H1 (cell line): Measurements from ENCODE around the gene RPS19. TPM values are rescaled to one million over a fixed set of nuclear protein-coding genes. Genes with fewer than 3 reads are reported as not detected.

Experiments
- CTCF ChIA-PET: fragments of 300-600 bp; sonication (Branson Sonifier 250); formaldehyde crosslinking; loops from one replicate; lab custom pipeline; 2021; ENCODE audit not compliant: partially characterized antibody; lab: Charles Lee
- POLR2A ChIA-PET: fragments of 300-600 bp; sonication (Branson Sonifier 250); formaldehyde crosslinking; loops from one replicate; lab custom pipeline; 2021; ENCODE audit warnings: inconsistent platforms; ENCODE audit not compliant: partially characterized antibody; lab: Charles Lee
- DNase-seq, 2 experiments: peaks; one replicate each; pipeline versions ENCODE4 v3.0.0 to v3.0.0-alpha.2; 2010 to 2022; ENCODE audit warnings: low spot score in 2 of 2, low read depth in 1 of 2, mixed read lengths in 1 of 2
- FAIRE-seq: peaks from 2 replicates; lab custom pipeline; 2011; peaks lifted over from hg19 to GRCh38; lab: Jason Lieb, UNC
- H2AFZ ChIP-seq: 2 replicates; pipeline ENCODE4 v1.8.1; 2012; ENCODE audit warnings: low read length, inconsistent platforms
- H2AK5ac ChIP-seq: 2 replicates; pipeline ENCODE4 v1.6.1; 2013; ENCODE audit warnings: low read depth, low read length
- H2BK120ac ChIP-seq: replicated peaks from 2 replicates; pipeline ENCODE3; 2013; ENCODE audit warnings: low read depth, low read length, inconsistent platforms
- H2BK12ac ChIP-seq: 2 replicates; pipeline ENCODE4 v1.6.1; 2013; ENCODE audit warnings: low read depth, low read length
- H2BK15ac ChIP-seq: 2 replicates; pipeline ENCODE4 v1.6.1; 2013; ENCODE audit warnings: low read length
- H2BK20ac ChIP-seq: 2 replicates; pipeline ENCODE4 v1.6.1; 2013; ENCODE audit warnings: low read length
- H2BK5ac ChIP-seq: 2 replicates; pipeline ENCODE4 v1.6.1; 2013; ENCODE audit warnings: low read depth, low read length
- H3K14ac ChIP-seq: 2 replicates; pipeline ENCODE4 v1.6.1; 2013; ENCODE audit warnings: inconsistent platforms; ENCODE audit not compliant: insufficient read length
- H3K18ac ChIP-seq: 2 replicates; pipeline ENCODE4 v1.6.1; 2013; ENCODE audit warnings: low read length; ENCODE audit errors: extremely low read depth
- H3K23ac ChIP-seq: 2 replicates; pipeline ENCODE4 v1.6.1; 2013; ENCODE audit warnings: inconsistent platforms; ENCODE audit not compliant: insufficient read length
- H3K23me2 ChIP-seq: 2 replicates; pipeline ENCODE4 v1.6.1; 2013; ENCODE audit warnings: low read depth, low read length
- H3K27ac ChIP-seq: 2 replicates; pipeline ENCODE4 v1.6.1; 2011; ENCODE audit warnings: low read depth, low read length, inconsistent platforms
- H3K27me3 ChIP-seq, 4 experiments: replicated peaks in 1 of 4; 1 replicate in 1 of 4; 2 replicates in 3 of 4; pipeline versions ENCODE4 v1.6.1 to v1.8.1; 2011 to 2013; ENCODE audit warnings: low read length in 3 of 4, mild to moderate bottlenecking in 3 of 4, inconsistent platforms in 2 of 4, mixed read lengths in 2 of 4, moderate library complexity in 1 of 4; ENCODE audit not compliant: control insufficient read depth in 3 of 4, insufficient read depth in 3 of 4; ENCODE audit errors: extremely low read depth in 1 of 4
- H3K36me3 ChIP-seq, 4 experiments: 2 replicates each; pipeline versions ENCODE4 v1.6.1 to v1.8.1; 2011 to 2013; ENCODE audit warnings: mild to moderate bottlenecking in 4 of 4, low read length in 3 of 4, moderate library complexity in 2 of 4, control low read depth in 1 of 4, inconsistent platforms in 1 of 4; ENCODE audit not compliant: insufficient read depth in 4 of 4, control insufficient read depth in 2 of 4
- H3K4ac ChIP-seq: replicated peaks from 2 replicates; pipeline ENCODE3; 2013; ENCODE audit warnings: low read length, low read depth, mixed read lengths, inconsistent platforms; ENCODE audit not compliant: insufficient read length
- H3K4me1 ChIP-seq, 4 experiments: replicated peaks in 1 of 4; 1 replicate in 1 of 4; 2 replicates in 3 of 4; pipeline versions ENCODE4 v1.6.1 to v1.8.1; 2011 to 2013; ENCODE audit warnings: low read length in 3 of 4, inconsistent platforms in 2 of 4, mixed read lengths in 1 of 4; ENCODE audit not compliant: insufficient read depth in 4 of 4, control insufficient read depth in 3 of 4
- H3K4me2 ChIP-seq, 2 experiments: 2 replicates each; pipeline versions ENCODE4 v1.6.1 to v1.8.1; 2011 to 2013; ENCODE audit warnings: low read depth in 2 of 2, low read length in 2 of 2, control low read depth in 1 of 2, inconsistent platforms in 1 of 2, mild to moderate bottlenecking in 1 of 2; ENCODE audit not compliant: insufficient read depth in 1 of 2
- H3K4me3 ChIP-seq, 4 experiments: fragments of 200-600, 300-600 bp in 1 of 4; sonication (generic), shearing (Covaris generic), sonication (Bioruptor Twin) in 1 of 4; 2 replicates each; pipeline versions ENCODE4 v1.5.1 to v1.8.1; 2011 to 2016; ENCODE audit warnings: low read length in 4 of 4, low read depth in 3 of 4, control low read depth in 2 of 4, inconsistent platforms in 2 of 4, mild to moderate bottlenecking in 2 of 4, mixed read lengths in 1 of 4, moderate library complexity in 1 of 4; ENCODE audit not compliant: insufficient read depth in 2 of 4; ENCODE audit errors: extremely low read depth in 1 of 4
- H3K56ac ChIP-seq: replicated peaks from 2 replicates; pipeline ENCODE3; 2013; ENCODE audit warnings: low read depth, mild to moderate bottlenecking, mixed read lengths, low read length, inconsistent platforms; ENCODE audit not compliant: insufficient read length
- H3K79me1 ChIP-seq: 2 replicates; pipeline ENCODE4 v1.6.1; 2013; ENCODE audit warnings: low read depth, low read length, control low read depth
- H3K79me2 ChIP-seq, 2 experiments: 2 replicates each; pipeline versions ENCODE4 v1.6.1 to v1.8.1; 2012 to 2013; ENCODE audit warnings: low read length in 2 of 2, mild to moderate bottlenecking in 2 of 2, inconsistent platforms in 1 of 2; ENCODE audit not compliant: insufficient read depth in 2 of 2, control insufficient read depth in 1 of 2
- H3K9ac ChIP-seq, 4 experiments: replicated peaks in 1 of 4; 1 replicate in 1 of 4; 2 replicates in 3 of 4; pipeline versions ENCODE4 v1.6.1 to v1.8.1; 2011 to 2013; ENCODE audit warnings: low read depth in 3 of 4, low read length in 3 of 4, control low read depth in 2 of 4, mild to moderate bottlenecking in 2 of 4, moderate library complexity in 2 of 4, inconsistent platforms in 1 of 4; ENCODE audit errors: extremely low read depth in 1 of 4
- H3K9me3 ChIP-seq, 2 experiments: 2 replicates each; pipeline versions ENCODE4 v1.6.1 to v1.8.1; 2012 to 2013; ENCODE audit warnings: mild to moderate bottlenecking in 2 of 2, moderate library complexity in 2 of 2, control low read depth in 1 of 2, inconsistent platforms in 1 of 2, low read depth in 1 of 2, low read length in 1 of 2, mixed read lengths in 1 of 2; ENCODE audit not compliant: insufficient read depth in 2 of 2
- H4K20me1 ChIP-seq, 2 experiments: replicated peaks in 1 of 2; 2 replicates each; pipeline versions ENCODE3 to v1.8.1; 2011 to 2013; ENCODE audit warnings: inconsistent platforms in 2 of 2, low read length in 2 of 2, mild to moderate bottlenecking in 1 of 2; ENCODE audit not compliant: insufficient read depth in 2 of 2, control insufficient read depth in 1 of 2
- H4K5ac ChIP-seq: 2 replicates; pipeline ENCODE4 v1.6.1; 2013; ENCODE audit warnings: low read length, low read depth, mixed read lengths, inconsistent platforms; ENCODE audit not compliant: insufficient read length
- H4K8ac ChIP-seq: 2 replicates; pipeline ENCODE4 v1.8.0; 2013; ENCODE audit warnings: mild to moderate bottlenecking, moderate library complexity, low read length, inconsistent platforms; ENCODE audit not compliant: insufficient read depth; ENCODE audit errors: extremely low read depth
- H4K91ac ChIP-seq: replicated peaks from 2 replicates; pipeline ENCODE3; 2013; ENCODE audit warnings: low read length, mixed read lengths, inconsistent platforms; ENCODE audit not compliant: insufficient read length
- CREB1 ChIP-seq: IDR thresholded peaks from 2 replicates; pipeline ENCODE4 v1.6.1; 2012; ENCODE audit warnings: inconsistent platforms
- HDAC6 ChIP-seq: IDR thresholded peaks from one replicate; pipeline ENCODE4 v1.7.1; 2012; ENCODE audit warnings: low read depth, mild to moderate bottlenecking, inconsistent platforms, low read length, moderate library complexity
- PHF8 ChIP-seq: fragments of 200-600 bp; sonication (generic); conservative IDR thresholded peaks from 2 replicates; pipeline ENCODE4 v1.7.1; 2012; ENCODE audit warnings: low read depth, mild to moderate bottlenecking, inconsistent platforms, low read length, moderate library complexity
- POLR2A ChIP-seq, 2 experiments: IDR thresholded peaks; 1 replicate in 1 of 2; 2 replicates in 1 of 2; pipeline ENCODE4 v1.6.1; 2011; ENCODE audit warnings: low read depth in 2 of 2, low read length in 2 of 2, mild to moderate bottlenecking in 2 of 2; ENCODE audit errors: control extremely low read depth in 1 of 2
- POLR2AphosphoS5 ChIP-seq: IDR thresholded peaks from 2 replicates; pipeline ENCODE4 v1.6.1; 2011; ENCODE audit warnings: low read depth, low read length
- WGBS, 2 experiments: shearing (Covaris generic) in 1 of 2; methylation state at CpG; one replicate each; pipeline versions ENCODE4 v1.1.6 to v1.1.7; 2013 to 2015; ENCODE audit warnings: low lambda C conversion rate in 2 of 2, mixed read lengths in 2 of 2, inconsistent platforms in 1 of 2, low coverage in 1 of 2, missing lambda C conversion rate in 1 of 2; ENCODE audit not compliant: insufficient replicate concordance in 2 of 2, insufficient coverage in 1 of 2, insufficient read length in 1 of 2; ENCODE audit errors: extremely low coverage in 1 of 2, missing lambda C conversion rate in 1 of 2; 5-methylcytosine and 5-hydroxymethylcytosine counted together
- polyA plus RNA-seq, 7 experiments: library from polyadenylated mRNA; depleted of rRNA in 3 of 7; stranded (reverse) in 5 of 7; unstranded in 2 of 7; fragments of >200 nt in 5 of 7; fragments of 200-250 nt in 2 of 7; gene quantifications; 1 replicate in 5 of 7; 2 replicates in 1 of 7; 4 replicates in 1 of 7; pipeline versions ENCODE4 v1.2.1 to v1.2.3, GENCODE V29; 2011 to 2013; ENCODE audit warnings: missing spikeins in 2 of 7, mixed read lengths in 2 of 7
- total RNA-seq: library from RNA; stranded (reverse); fragmentation: NEBNext Ultra II Directional; extraction: Animal tissue kit (Norgen Biotek cat#: 25700); gene quantifications from 2 replicates; pipeline ENCODE4 v1.2.1, GENCODE V29; 2021
- TF ChIP-seq, protein P1 (sequence below), 3 experiments: IDR thresholded peaks; 1 replicate in 2 of 3; 2 replicates in 1 of 3; pipeline versions ENCODE4 v1.5.1 to v1.6.1; 2011; ENCODE audit warnings: low read length in 3 of 3, mild to moderate bottlenecking in 3 of 3, inconsistent platforms in 2 of 3, low read depth in 1 of 3, moderate library complexity in 1 of 3; ENCODE audit not compliant: insufficient read depth in 1 of 3; ENCODE audit errors: control extremely low read depth in 1 of 3

RPS19 gene
- total and polyA plus RNA-seq, 2 of the 8 experiments (the other 6 are each of a cell fraction or from before 2014, with no cell fraction given) = 2,817 to 5,751 TPM

DNA sequence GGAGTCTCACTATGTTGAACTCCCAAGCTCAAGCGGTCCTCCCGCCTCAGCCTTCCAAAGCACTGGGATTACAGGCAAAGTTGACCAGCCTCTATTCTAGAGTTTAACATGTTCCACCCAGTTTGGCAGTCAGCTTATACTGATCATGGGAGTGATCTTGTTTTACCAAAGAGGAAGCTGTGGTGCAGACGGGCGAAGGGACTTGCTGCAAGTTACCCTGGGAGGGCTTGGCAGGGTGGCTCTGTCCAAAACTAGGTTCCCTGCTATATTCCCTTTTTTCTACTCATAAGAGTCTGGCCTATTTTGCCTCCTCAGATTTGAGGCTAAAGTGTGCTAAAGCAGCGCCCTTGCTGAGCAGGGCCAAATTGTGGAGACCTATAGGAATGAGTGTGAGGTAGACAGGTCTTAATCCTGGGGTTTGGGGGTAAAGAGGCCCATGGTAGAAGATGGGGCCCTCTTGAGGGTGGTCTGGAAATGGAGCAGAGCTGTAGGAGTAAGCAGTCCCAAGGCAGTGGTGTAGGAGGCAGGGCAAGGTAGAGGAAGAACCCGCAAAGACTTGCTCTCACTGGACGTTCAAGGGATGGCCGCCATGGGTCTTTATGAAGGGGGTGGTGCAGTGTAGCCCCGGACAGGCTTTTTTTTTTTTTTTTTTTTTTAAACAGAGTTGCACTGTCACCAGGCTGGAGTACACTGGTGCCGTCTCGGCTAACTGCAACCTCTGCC, 3.3 kb downstream of the RPS19 start:
- peaks cover 27% of the 10 kb centered on the region for H3K79me1 ChIP-seq
- no peak overlapping the region for H2BK120ac ChIP-seq
- H2AFZ ChIP-seq = no peak overlapping the region
- H3K36me3 ChIP-seq = peaks cover 55 to 73% (median 66%) of the 10 kb centered on the region in 4 experiments
- H3K18ac ChIP-seq = no peak overlapping the region
- no peak overlapping the region for H3K27ac ChIP-seq
- H3K23ac ChIP-seq = no peak overlapping the region
- no peak overlapping the region for H3K56ac ChIP-seq
- 0 out of 8 replicates have a peak overlapping the region, but pooled peaks of 1 of the 4 experiments have one; percentile 5 for H3K4me3 ChIP-seq
- peaks cover 3 to 27% (median 14%) of the 10 kb centered on the region in 4 experiments for H3K4me1 ChIP-seq
- no peak overlapping the region for H4K91ac ChIP-seq
- peaks cover 22 to 76% of the 10 kb centered on the region in 2 experiments for H3K79me2 ChIP-seq
- no peak overlapping the region for H4K8ac ChIP-seq
- no peak for DNase-seq
- no peak overlapping the region for H3K4ac ChIP-seq
- H3K9ac ChIP-seq = no peak overlapping the region; a peak in 1 of 7 replicates
- H4K5ac ChIP-seq = no peak overlapping the region
- CTCF ChIA-PET = interaction anchor here (0.5 to 2.5 kb wide), 7 partner anchors 8 to 432 kb away, joined by 3 to 13 read pairs (median 3); no protein-coding TSS in a partner anchor
- peaks cover 6% of the 10 kb centered on the region for H3K23me2 ChIP-seq
- POLR2A ChIA-PET = interaction anchor here (0.9 to 13.9 kb wide), 25 partner anchors 9 to 1662 kb away, joined by 3 to 298 read pairs (median 4); partner anchors contain the start of genes ARHGEF1, CD79A, ERFL and RABAC1
- WGBS, 2 experiments = 93% methylated on average over 11 of the region's 11 CpGs; no CpG with 5 or more reads in 1 of the 2 experiments
- no peak overlapping the region for H3K14ac ChIP-seq
- peaks cover 32 to 34% of the 10 kb centered on the region in 2 experiments for H4K20me1 ChIP-seq
- no peak overlapping the region for H2BK20ac ChIP-seq
- H2BK5ac ChIP-seq = no peak overlapping the region
- no peak overlapping the region for H2BK12ac ChIP-seq
- H2AK5ac ChIP-seq = no peak overlapping the region
- TF ChIP-seq CREB1 (no peak), POLR2AphosphoS5 (peak; percentile 49; the same call in 1 of the 2 replicates), PHF8 (no peak), HDAC6 (no peak), POLR2A (IDR thresholded peaks at IDR 0.05; ENCODE audit: control extremely low read depth in 1 of 2, low read depth in 2 of 2, low read length in 2 of 2) (peak in 1 of 2 experiments; percentile 47; a peak in 2 of 3 replicates)
- TF ChIP-seq, protein P1, sequence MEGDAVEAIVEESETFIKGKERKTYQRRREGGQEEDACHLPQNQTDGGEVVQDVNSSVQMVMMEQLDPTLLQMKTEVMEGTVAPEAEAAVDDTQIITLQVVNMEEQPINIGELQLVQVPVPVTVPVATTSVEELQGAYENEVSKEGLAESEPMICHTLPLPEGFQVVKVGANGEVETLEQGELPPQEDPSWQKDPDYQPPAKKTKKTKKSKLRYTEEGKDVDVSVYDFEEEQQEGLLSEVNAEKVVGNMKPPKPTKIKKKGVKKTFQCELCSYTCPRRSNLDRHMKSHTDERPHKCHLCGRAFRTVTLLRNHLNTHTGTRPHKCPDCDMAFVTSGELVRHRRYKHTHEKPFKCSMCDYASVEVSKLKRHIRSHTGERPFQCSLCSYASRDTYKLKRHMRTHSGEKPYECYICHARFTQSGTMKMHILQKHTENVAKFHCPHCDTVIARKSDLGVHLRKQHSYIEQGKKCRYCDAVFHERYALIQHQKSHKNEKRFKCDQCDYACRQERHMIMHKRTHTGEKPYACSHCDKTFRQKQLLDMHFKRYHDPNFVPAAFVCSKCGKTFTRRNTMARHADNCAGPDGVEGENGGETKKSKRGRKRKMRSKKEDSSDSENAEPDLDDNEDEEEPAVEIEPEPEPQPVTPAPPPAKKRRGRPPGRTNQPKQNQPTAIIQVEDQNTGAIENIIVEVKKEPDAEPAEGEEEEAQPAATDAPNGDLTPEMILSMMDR (IDR thresholded peaks at IDR 0.05; ENCODE audit: control extremely low read depth in 1 of 3, insufficient read depth in 1 of 3, low read depth in 1 of 3, low read length in 3 of 3) = no peak
- H3K27me3 ChIP-seq = no peaks in the 10 kb centered on the region
- no peak overlapping the region for H2BK15ac ChIP-seq
- no peaks in the 10 kb centered on the region for H3K9me3 ChIP-seq
- peak overlapping the region; percentile 20 to 92; a peak in 2 of 4 replicates for H3K4me2 ChIP-seq
- no peak for FAIRE-seq
